NCI-H774 (cell line): ENCODE measurements around the gene PLET1.

ENCODE experiments used
- DNase-seq: peaks from one replicate; lab custom pipeline; 2025; lab: John Stamatoyannopoulos, UW

PLET1 gene

GRCh38 chr11:112260490-112260889 lies at the start of gene PLET1:
TSS of gene PLET1 (minus strand) at chr11:112260860. CDS start at chr11:112260589, 271 bp downstream.
- no peak for DNase-seq

GRCh38 chr11:112310419-112310818 lies 49.8 kb upstream of the PLET1 start:
- no peak for DNase-seq

- DNase-seq, result no peak
These were observed 48.0 kb upstream of the PLET1 start for GRCh38 chr11:112308651-112309050.

GRCh38 chr11:112307616-112308015 lies 47.0 kb upstream of the PLET1 start:
- DNase-seq, result no peak

- DNase-seq, result no peak
These were observed 45.6 kb upstream of the PLET1 start for GRCh38 chr11:112306230-112306629.

- no peak for DNase-seq
These were observed 44.3 kb upstream of the PLET1 start for GRCh38 chr11:112304914-112305313.

GRCh38 chr11:112303616-112304015 lies 43.0 kb upstream of the PLET1 start:
- DNase-seq, result no peak

GRCh38 chr11:112302226-112302868 lies 41.7 kb upstream of the PLET1 start:
- no peak for DNase-seq

- DNase-seq, result no peak
These were observed 39.6 kb upstream of the PLET1 start for GRCh38 chr11:112300094-112300786.

- no peak for DNase-seq
These were observed 37.9 kb upstream of the PLET1 start for GRCh38 chr11:112298535-112298934.

- DNase-seq, result no peak
These were observed 36.7 kb upstream of the PLET1 start for GRCh38 chr11:112297248-112297866.

- no peak for DNase-seq
These were observed 35.4 kb upstream of the PLET1 start for GRCh38 chr11:112296044-112296443.

GRCh38 chr11:112294688-112295340 lies 34.2 kb upstream of the PLET1 start:
- DNase-seq, result no peak

- DNase-seq, result no peak
These were observed 33.0 kb upstream of the PLET1 start for GRCh38 chr11:112293614-112294013.

- DNase-seq, result no peak
These were observed 32.2 kb upstream of the PLET1 start for GRCh38 chr11:112292785-112293407.

- no peak for DNase-seq
These were observed 31.5 kb upstream of the PLET1 start for GRCh38 chr11:112292188-112292587.

GRCh38 chr11:112291191-112291590 lies 30.5 kb upstream of the PLET1 start:
- no peak for DNase-seq

GRCh38 chr11:112290493-112290850 lies 29.8 kb upstream of the PLET1 start:
- no peak for DNase-seq

- DNase-seq, result peak; percentile 71
These were observed 29.2 kb upstream of the PLET1 start for GRCh38 chr11:112289588-112290492.

GRCh38 chr11:112288021-112288420 lies 27.4 kb upstream of the PLET1 start:
- no peak for DNase-seq

GRCh38 chr11:112285841-112286311 lies 25.2 kb upstream of the PLET1 start:
- DNase-seq, result no peak
